HG03159 (cell line): ENCODE results near the gene CUX1.

Experiments used
- ATAC-seq: cut with Tn5 transposase; IDR thresholded peaks from one replicate; pipeline ENCODE4 v1.9.1; 2021; ENCODE audit warnings: mild to moderate bottlenecking, moderate library complexity; ENCODE audit not compliant: unreplicated experiment

Gene CUX1

DNA sequence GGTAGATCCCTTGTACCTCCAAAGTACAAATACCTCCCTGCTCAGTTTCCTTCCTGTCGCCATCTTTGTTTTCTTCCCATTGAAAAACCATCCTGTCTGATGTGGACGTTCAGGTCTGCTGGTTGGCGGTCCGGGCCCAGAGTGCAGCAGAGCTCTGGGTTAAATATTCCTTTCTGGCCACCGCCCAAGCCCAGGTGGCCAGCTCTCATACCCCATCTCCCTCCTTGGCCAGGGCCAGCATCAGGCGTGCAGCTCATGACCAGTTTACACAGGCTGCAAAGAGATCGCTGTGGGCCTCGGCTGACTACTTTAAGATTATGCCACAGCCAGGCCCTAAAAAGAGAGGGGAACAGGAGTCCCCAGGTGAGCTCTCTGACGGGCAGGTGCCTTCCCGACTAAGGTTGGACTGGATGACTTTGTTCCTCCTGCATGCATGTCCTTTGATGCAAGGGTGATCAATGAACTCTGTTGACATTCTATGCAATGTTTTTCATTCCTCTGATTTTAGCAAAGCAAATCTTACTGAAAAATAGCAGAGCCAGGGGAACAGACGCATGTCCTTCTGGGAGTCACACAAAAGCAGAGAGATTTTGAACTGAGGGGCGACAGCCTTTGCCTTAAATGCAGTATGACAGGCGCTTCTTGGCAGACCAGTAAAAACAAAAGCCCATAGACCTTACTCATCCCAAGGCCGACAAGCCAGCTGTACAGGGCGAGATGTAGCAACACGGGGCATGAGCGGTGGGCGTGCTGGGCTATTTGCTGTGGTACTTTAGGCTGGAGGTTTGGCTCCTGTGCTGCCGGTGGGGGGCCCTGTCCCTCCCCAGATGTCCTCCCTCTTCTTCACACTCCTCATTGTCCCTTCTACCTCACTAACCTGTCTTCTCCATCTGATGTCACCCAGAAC lies 435.9 kb downstream of the CUX1 start:
- no peak for ATAC-seq

DNA sequence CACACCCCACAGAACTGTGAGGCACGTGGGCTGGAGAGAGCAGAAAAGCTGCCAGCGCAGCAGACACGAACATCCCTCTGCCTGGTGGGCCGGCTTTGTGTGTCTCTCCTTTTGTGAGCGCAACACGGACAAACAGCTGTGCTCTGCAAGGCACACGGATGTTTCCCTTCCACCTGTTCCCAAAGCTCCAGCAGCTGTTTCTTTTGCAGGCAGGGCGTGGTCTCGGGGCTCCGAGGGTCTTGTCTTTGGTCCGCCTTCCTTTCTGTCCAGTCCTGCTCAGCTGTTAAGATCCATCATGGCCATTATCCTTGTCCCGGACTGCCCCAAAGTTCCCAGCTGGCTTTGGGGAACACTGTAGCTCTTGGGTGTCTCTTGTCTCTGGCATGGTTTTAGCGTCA lies 436.5 kb downstream of the CUX1 start:
- ATAC-seq: no peak

DNA sequence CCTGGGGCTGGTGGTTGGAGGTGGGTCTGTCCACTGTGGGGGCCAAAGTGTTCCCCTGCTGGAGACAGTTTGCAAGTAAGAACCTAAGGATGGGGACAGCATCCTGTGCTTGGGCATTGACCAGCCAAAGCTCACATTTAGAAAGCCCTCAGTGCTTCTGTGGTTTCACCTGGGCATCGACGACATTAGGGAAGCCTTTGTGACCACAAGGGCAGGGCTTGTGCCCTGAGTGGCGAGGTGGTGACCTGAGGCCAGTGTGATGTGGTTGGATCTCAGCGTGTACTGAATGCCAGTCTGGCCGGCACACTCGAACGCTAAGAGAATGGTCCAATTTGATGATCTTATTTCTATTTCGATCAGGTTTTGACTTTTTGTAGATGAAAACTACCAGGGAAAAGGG lies 437.1 kb downstream of the CUX1 start:
- ATAC-seq: no peak

DNA sequence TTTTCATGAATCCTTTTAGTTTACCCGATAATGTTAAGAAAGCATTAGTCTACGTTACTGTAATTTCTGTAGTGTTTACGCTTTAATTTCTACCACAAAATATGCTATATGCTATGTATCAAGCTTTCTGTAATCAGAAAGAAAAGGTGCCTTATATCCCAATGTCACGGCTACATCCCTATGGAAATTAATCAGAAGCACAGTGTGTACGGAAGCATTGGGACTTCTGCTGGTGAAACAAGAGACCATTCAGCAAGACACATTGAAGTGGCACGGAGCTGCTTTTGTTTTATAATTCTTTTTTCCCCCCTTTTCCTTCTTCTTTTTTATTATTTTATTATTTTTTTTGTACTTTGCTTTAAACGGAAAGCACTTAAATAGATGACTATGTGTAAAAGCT lies 438.1 kb downstream of the CUX1 start:
- no peak for ATAC-seq

DNA sequence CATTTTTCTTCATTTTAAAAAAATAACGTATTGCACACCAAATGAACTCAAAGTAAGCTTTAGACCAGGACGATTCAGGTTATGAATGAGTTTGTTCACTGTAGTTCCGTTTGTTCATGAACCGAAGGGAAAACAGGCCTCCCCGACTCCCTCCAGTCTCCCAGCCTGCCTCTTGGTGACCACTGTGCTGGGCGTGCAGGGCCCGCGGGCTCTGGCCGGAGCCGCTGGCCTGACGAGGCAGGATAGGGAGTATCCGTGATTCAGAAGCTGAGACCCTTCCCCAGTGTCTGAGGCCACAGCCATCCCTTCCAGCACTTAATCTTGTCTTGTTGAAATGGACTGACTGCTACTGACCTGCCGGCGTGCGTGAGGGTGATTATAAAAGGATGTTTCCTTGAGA lies 438.5 kb downstream of the CUX1 start:
- ATAC-seq: no peak

DNA sequence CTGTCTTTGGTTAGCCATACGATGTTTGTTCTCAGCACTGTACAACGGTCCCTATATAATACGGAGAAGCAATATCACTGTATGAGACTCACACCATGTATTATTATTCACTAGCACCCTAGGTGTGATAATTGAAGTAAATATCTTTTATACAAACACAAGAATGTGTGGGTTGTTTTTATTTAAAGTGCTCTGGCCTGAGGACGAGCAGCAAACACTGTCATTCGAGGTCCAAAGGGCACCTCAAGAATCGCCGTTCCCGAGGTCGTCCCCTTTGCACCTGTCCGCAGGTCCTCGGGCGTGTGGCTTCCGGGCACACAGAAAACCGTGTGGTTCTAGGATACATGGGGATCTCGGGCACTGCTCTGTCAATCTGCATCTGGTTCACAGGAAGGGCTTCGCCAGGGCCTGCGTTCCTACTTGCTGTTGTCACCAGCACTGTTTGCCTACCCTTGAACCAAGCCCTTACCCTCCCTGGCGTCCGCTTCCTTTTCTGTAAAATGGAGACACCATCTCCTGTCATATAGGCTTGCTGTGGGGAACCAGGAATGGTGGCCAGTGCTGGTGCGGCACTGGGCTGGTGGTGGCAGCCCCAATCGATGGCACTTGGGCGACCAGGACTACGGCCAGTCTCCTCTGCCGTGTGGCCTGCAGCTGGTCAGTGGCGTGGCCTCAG lies 440.8 kb downstream of the CUX1 start:
- ATAC-seq: no peak

DNA sequence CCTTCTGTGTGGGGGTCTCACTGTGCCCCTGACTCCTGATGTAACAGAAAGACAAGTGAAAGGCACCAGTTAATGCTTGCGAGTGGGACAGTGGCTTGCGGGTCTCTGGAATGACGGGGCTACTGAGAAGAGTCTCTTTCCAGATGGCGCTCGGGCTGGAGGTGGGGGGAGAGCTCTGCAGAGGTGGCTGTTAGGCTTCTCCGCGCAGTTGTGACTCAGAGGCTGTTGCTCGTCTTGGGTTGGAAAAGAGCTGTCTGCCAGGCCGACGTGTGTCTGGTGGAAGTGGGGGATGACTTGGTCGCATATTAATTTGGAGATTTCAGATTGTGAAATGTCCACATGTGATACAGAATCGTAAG lies 441.3 kb downstream of the CUX1 start:
- ATAC-seq: no peak

DNA sequence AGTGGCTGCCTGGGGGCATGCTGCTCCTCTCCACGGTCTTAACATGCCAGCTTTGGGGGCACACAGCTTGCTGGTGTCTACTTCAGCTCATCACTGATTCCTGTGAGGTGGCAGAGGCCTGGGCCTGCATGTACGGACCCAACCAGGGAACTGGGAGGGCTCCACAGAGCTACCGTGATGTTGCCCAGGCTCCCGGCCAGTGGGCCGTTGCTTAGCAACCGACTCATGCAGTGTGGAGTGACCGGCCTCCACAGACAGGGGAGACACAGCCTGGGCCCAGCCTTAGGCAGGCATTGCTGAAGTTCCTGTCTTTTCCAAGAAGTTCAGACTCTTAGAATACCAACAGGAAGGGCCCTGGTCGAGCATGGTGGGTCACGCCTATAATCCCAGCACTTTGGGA lies 443.4 kb downstream of the CUX1 start:
- ATAC-seq: no peak

DNA sequence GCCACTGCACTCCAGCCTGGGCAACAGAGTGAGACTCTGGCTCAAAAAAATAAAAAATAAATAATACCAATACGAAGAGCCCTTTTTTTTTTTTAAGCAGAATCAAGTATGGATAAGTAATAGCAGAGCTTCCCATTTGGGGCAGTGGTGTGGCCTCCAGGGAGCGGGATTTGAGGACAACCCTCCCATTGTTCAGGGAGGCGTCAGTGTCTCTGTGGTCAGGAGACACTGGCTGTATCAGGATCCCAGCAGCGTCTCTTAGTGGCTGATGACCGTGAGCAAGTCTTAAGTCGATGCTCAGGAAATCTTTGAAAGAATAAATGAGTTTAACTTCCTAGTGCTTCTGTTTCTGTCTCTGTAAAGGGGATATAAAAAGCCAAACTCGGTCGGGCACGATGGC lies 444.0 kb downstream of the CUX1 start:
- no peak for ATAC-seq

DNA sequence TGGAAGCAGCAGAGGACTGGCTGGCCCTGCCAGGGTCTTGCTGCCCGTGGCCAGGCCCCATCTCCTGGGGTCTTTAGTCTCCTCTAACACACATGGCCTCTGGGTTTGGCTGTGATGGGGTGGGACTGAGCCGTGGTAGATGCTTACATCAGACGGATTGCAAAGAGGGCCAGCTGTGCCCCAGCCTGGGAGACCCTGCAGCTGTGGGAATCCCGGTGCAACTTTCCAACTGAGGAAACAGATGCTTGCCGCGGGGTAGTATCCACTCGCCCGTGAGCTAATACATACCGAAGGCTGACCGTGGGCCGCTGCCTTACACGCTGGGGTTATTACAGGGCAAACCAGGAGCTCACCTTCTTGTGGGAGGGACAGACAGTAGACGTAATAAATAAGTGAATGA lies 445.1 kb downstream of the CUX1 start:
- ATAC-seq: no peak

DNA sequence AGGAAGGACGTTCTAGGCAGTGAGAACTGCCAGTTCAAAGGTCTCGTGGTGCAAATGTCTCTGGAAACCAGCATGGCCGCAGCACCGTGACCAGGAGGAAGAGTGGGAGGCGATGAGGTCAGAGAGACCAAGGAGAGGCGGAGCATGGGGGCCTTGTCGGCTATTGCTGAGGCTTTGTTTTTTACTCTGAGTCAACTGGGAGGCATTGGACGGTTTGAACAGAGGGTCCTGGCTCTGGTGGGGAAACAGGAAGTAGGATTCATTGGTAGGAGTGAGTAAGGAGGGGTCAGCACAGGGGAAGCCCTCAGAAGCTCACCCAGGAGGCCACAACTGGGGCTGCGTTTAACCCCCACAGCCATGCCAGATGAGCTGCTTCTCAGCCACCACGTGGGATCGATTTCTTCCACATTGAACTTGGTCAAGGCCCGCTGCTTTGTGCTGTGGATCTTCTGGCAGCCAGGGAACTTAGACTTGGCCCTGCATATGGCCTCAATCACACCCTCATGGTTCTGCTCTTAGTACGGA lies 447.0 kb downstream of the CUX1 start:
- no peak for ATAC-seq

DNA sequence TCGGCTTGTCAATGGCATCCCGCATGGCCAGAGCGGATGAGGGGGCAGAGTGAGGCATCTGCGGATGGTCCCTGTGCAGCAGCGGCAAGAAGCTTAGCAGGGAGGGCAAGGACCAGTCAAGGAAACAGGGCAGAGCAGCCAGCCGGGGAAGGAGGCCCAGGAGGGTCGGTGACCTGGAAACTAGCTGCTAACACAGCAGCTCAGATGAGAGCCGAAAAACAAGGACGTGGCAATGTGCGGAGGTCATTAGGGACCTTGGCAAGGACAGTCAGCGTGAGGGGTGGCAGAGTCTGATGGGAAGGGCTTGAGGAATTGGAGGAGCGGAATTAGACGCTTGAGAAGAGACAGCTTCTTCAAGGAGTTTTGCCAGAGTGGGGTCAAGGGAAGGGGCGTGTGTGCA lies 449.1 kb downstream of the CUX1 start:
- ATAC-seq: no peak

DNA sequence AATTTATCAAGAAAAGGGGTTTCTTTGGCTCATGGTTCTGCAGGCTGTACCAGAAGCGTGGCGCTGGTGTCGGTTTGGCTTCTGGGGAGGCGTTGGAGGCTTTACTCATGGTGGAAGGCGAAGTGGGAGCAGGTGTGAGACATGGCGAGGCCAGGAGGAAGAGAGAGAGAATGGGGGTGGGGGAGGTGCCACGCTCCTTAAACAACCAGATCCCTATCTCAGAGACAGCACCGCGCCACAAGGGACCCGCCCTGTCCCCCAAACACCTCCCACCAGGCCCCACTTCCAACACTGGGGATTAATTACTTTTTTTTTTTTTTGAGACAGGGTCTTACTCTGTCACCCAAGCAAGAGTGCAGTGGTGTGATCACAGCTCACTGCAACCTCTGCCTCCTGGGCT lies 451.2 kb downstream of the CUX1 start:
- no peak for ATAC-seq

DNA sequence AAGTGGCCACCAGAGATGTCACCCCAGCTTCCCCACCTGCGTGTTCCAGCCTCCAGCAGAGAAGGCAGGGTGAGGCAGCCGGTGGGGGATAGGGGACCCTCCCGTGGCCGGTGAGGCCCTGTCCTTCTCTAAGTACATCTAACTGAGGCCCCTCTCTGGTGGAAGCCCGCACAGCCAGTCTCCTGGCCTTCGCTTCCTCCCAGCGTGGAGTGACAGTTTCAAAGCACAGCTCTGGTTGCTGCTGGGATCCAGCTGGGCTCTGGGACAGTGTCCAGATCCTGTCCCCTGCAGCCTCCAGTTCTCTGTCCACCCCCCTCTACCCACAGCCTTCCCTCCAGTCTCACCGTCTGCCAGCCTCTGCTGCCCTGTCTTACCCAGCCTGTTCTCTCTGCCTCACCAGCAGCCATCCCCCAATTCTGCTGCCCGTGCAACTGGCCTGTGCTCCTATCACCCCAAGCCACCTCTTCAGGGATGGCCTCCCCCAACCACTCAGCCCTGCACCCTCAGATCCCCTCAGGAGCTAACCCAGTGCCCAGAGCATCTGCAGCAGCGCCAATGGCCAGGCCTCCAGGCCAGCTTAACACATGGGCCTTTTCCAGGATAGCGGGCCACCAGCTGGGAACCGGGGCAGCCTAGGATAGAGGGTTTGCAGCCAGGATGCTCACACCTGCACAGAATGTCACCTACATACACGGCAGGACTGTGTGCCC lies 452.9 kb downstream of the CUX1 start:
- ATAC-seq: no peak

DNA sequence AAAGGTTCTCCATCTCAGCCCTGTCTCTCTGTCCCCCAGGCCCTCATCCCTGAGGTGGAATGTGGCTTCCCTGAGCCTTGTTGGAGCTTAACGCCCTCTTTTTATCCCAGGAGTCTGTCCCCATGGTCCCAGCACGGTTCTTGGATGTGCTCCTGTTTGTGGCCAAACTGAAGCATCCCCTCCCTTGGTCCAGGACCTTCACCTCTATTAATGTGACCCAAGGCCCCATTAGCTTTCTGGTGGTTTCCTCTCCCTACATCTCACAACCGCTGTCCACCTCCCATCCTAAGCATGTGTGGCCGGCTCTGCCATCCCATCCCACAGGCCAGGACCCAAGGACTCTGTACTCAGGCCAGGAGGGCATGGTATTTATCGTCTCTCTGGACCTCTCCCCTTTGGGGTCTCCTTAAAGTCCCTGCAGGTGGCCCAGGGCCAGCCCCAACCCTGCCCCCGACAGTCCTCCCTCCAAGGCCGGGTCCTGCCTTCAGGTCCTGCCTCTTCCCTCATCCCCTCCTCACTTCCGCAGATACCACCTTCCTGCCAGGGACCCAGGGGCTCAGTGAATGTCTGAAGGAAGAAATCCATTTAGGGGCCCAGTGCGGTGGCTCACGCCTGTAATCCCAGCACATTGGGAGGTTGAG lies 453.9 kb downstream of the CUX1 start:
- ATAC-seq: no peak

DNA sequence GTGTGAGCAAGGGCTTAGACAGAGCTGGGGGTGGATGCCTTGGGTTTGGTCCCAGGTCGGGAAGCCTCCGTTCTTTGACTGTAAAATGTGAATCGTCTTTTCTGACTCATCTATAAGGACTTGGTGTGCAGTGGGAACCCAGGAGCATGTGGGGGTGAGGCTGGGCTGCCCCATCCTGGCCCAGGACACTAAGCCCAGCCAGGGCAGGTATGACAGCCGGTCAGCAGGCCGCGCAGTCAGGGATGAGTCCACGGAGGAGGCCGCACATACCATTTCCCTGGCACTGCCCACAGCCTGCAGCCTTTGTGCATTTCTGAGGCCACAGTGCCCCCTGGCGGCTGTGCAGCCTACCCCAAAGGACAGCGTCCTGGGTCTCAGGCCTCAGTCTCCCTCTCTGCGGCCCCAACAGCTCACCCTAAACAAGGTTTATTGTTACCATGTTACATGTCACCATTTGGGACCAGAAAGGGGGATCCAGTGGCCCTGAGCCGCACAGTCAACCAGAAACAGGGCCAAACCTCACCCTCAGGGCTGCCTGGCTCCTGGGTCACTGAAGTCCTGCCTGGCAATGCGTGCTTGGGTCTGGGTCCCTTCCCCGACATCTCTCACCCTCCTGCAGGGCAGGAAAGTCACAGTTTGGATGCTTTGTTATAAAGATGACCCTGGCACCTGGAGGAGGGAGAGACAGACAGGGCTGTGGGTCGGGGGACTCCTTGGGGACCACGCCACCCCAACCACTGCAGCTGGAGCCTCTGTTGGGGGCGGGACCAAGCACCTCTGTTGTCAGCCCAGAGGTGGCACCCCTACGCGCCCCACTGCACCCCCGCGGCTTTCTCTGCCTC lies 454.9 kb downstream of the CUX1 start:
- no peak for ATAC-seq

DNA sequence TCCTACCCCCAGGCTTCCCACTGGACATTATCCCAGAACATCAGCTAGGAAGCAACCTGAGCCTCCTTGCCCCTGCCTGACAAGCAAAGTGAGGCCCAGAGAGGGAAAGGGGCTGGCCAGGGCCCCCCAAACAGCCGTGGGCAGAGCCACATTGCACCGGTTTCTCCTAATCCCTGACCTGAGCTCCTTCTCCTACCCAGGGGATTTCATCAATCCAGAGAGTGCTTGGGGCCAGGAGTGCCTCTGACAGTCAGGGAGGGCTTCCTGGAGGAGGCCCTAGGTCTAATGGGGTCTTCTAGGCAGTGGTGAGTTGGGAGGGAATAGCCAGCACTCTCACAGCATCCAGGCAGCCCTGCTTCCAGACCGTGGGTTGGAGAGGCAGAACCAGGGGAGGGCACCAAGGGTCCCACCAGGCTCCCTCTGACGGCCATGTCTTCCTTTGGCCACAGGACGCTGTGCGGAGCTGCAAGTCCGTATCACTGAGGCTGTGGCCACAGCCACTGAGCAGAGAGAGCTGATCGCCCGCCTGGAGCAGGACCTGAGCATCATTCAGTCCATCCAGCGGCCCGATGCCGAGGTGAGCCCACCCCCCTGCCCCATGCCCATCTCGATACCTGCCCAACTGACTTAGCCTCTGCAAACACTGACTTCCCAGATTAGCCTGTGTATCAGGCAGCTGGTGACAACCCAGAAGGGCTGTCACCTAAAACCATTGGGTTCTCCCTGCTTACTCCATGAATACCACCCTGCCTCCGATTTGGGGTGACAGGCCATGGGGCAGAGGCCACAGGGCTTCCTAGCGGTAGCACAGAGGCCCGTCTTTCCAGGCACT lies 455.7 kb downstream of the CUX1 start:
- ATAC-seq: no peak

DNA sequence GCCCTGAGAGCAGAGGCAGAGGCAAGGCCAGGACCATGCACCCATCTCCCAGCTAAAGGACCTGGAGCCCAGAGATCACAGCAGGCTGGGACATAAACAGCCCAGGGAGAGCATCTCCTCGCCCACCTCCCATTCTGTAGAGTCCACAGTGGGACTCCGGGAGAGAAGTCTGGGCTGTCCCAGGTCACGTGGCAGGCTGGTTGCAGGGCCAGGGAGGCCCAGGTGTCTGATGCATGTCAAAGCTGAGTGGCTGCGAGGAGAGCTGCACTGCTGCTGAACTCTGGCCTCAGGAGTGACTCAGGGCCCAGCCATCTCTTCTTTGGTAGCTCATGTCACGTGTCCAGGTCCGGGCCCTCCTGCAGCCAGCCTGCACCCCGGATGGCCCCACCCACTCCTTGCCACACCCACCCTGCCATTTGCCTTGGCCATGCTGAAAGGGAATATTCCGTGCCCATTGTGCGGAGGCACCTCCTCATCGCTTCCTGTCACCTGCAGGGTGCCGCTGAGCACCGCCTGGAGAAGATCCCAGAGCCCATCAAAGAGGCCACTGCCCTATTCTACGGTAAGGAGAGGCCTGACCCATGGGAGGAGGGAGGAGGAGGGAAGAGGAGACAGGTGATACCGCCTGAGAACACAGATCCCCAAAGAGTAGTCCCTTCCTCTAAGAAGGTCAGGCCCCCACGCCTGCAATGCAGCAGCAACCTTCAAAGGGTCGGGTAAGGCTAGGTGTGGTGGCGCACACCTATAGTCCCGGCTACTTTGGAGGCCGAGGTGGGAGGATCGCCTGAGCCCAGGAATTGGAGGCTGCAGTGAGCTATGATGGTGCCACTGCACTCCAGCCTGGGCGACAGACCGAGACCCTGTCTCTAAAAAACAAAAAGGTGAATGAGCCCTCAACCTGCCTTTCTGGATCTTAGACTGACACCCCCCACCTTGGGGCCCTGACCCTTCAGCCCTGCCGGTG lies 456.6 kb downstream of the CUX1 start:
- ATAC-seq: no peak
